Fibroblast of mammary gland (primary cell): ENCODE results near the gene ABCC5.

ENCODE experiments used
- DNase-seq: peaks from one replicate; pipeline ENCODE4 v3.0.0-alpha.2; 2010; ENCODE audit warnings: low read depth
- H3K4me3 ChIP-seq: 2 replicates; pipeline ENCODE4 v1.5.1; 2011; ENCODE audit warnings: low read depth, mild to moderate bottlenecking, low read length, moderate library complexity; ENCODE audit not compliant: control insufficient read depth
- CTCF ChIP-seq: conservative IDR thresholded peaks from 2 replicates; pipeline ENCODE4 v1.5.1; 2011; ENCODE audit warnings: low read depth, low read length, inconsistent platforms; ENCODE audit not compliant: control insufficient read depth, insufficient read depth

ABCC5 gene

GRCh38 chr3:183924956-183925355 is 92.7 kb downstream of the ABCC5 start:
- H3K4me3 ChIP-seq = no peak overlapping the region
- no peak for TF ChIP-seq CTCF
- peak; percentile 94 for DNase-seq

GRCh38 chr3:183924543-183924942 is 93.1 kb downstream of the ABCC5 start:
- no peak for TF ChIP-seq CTCF
- H3K4me3 ChIP-seq = no peak overlapping the region
- peak; percentile 61 for DNase-seq

GRCh38 chr3:183922421-183922820 is 95.3 kb downstream of the ABCC5 start:
- no peak overlapping the region for H3K4me3 ChIP-seq
- DNase-seq = no peak
- no peak for TF ChIP-seq CTCF

GRCh38 chr3:183921096-183921495 is 96.6 kb downstream of the ABCC5 start:
- no peak overlapping the region for H3K4me3 ChIP-seq
- DNase-seq = no peak
- TF ChIP-seq CTCF = no peak

- DNase-seq = no peak
- TF ChIP-seq CTCF = no peak
These were observed 97.3 kb downstream of the ABCC5 start for GRCh38 chr3:183920416-183920815.

GRCh38 chr3:183918178-183918577 is 99.5 kb downstream of the ABCC5 start:
- TF ChIP-seq CTCF = no peak
- H3K4me3 ChIP-seq = no peak overlapping the region
- DNase-seq = no peak

More at GRCh38 chr3:183920416-183920815, 97.3 kb downstream of the ABCC5 start:
- H3K4me3 ChIP-seq = no peak overlapping the region

GRCh38 chr3:183917776-183918175 is 99.9 kb downstream of the ABCC5 start:
- no peak for TF ChIP-seq CTCF
- DNase-seq = no peak
- no peak overlapping the region for H3K4me3 ChIP-seq
